T-helper 2 cell treated with Interferon-gamma antibody and Interleukin-4, amounts not matched to agents 100 ng/mL and 5 ng/mL, for 36 hours (primary cell): ENCODE results near the gene LACRT. TPM values are rescaled to one million over a fixed set of nuclear protein-coding genes. Genes with fewer than 3 reads are reported as not detected.
"Not testable (repeated sequence)": the region's sequence is repeated elsewhere in the genome, so short reads cannot be mapped to it uniquely, and the experiment has no call there.

Experiments
- intact Hi-C: fragments of 100-400 bp; cut with micrococcal nuclease; formaldehyde crosslinking; loops from one replicate; pipeline ENCODE4 v1.15.1; 2023
- total RNA-seq: library from RNA; stranded (reverse); gene quantifications from 2 replicates; pipeline ENCODE4 v1.2.3, GENCODE V29; 2022

Gene LACRT
- total RNA-seq, 1 donor from 2014 or later = not detected

- intact Hi-C loops = not testable (repeated sequence)
Measured at GRCh38 chr12:54639112-54639511, 4.4 kb upstream of the LACRT start.

DNA sequence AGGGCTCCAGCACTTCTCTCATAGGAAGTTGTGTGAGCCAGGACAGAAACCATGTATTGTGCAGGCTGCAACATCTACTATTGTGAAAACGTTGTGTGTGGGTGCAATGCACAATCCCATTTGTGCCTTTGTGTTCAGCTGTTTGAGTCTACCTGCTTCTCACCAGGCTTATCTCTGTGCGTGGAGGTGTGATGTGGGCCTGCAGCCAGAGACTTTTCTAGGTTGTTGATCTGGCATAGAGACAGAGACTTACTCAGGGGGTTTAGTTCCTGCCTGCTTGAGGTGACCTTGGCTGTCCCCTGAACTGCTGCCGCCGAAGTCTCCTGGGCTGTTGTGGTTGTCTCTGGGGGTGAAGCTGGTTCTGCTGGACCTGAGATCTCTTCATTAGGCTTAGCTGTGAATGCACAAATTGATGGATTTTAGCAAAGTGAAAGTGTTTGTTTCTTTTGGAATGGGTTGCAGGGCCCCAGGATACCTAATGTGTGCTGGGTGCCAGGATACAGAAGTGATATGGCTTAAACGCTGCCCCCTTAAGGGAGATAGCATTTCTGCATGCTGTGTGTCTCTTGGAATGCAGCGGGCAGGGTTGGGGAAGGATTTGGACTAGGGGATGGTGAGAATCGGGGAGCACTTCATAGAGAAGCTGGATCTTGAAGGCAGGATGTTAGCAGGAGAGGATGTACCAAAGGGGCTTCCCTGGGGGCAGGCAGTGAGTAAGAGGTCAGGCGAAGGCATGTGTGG, 2.5 kb downstream of the LACRT start:
- intact Hi-C loops = no loop called here

GRCh38 chr12:54631551-54631950, 3.1 kb downstream of the LACRT start:
- intact Hi-C loops = no loop called here

GRCh38 chr12:54629925-54630324, 4.8 kb downstream of the LACRT start:
- intact Hi-C loops = no loop called here

DNA sequence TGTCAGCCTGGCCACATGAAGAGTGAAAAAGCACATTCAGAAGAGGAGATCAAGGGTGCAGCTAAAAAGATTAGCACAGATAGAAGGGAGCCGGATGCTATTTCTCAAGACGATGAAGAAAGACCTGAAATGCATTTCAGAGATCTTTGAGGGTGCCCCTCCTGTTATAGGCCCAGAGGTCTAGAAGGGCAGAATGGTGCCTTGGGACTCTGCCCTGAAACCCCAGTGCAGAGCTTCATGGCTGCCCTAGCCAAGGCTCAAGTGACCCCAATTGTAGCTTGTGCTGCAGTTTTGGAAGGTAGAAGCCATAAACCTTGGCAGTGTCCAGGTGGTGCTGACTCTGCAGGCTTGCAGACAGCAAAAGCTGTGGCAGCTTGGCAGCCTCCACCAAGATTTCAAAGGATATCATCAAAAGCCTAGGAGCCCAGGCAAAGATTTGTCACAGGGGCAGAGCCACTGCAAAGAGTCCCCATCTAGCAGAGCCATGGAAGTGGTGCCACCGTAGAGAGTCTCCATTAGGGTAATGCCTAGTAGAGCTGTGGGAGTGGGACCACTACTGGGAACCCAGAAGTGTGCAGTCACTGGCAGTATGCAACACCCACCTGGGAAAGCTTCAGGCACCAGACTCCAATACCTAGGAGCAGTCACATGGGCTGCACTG, 6.4 kb downstream of the LACRT start:
- intact Hi-C loops = no loop called here

DNA sequence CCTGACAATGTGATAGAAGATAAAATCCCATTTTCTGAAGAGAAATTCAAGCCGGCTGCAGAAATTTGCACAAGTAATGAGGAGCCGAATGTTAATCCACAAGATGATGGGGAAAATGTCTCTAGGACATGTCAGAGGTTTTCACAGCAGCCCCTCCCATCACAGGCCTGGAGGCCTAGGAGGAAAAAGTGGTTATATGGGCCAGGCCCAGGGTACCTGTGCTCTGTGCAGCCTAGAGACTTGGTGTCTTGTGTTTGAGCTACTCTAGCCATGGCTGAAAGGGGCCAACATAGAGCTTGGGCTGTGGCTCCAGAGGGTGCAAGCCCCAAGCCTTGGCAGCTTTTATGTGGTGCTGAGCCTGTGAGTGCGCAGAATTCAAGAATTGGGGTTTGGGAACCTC, 7.4 kb downstream of the LACRT start:
- intact Hi-C loops = no loop called here

DNA sequence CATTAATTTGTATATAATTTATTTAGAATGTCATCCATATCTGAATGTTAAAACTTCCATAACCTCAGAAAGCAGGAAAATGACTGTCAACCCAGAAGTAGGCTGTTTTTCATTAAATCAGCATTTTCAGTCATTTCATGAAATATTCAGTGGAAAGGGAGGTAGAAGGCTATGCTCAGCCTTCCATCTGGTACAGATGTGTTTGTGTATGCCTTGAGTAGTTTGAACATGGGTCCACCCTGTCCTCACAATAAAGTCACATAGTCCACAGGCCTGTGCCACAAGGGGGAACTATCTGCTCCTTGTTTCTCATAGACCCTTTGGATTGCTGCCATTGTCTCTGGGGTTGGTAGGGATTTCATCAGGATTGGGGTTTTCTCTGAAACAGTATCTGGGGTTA, 9.1 kb downstream of the LACRT start:
- intact Hi-C loops = no loop called here

- intact Hi-C loops = no loop called here
Measured at GRCh38 chr12:54624315-54625279, 10.1 kb downstream of the LACRT start.

DNA sequence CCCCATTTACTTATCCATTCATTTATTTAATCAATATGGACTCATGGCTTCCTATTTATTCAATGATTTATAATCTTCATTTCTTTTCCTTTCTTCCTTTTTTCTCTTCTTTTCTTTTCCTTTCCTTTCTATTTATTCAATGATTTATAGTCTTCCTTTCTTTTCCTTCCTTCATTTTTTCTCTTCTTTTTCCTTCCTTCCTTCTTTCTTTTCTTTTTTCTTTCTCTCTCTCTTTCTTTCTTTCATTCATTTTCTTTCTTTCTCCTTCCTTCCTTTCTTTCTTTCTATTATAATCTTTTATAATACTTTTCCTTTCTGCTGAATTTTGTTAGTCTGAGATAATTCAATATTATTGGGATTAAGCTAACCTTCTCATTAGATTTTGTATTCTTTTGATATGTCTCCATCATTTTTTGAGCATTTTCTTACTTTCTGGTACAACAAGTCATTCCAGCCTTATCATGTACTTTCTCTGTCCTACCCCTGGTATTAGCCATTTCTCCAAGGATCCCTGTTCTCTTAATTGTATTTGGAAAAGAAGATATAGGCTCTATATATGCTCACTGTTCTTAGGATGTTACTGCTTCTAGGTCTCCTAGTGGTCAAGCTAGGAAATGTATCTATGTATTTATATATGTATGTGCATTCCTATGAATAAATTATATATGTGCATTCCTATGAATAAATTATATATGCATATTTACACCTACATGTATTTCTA, 12.1 kb downstream of the LACRT start:
- intact Hi-C loops = no loop called here

- intact Hi-C loops = no loop called here
Measured at GRCh38 chr12:54616933-54617680, 17.6 kb downstream of the LACRT start.

DNA sequence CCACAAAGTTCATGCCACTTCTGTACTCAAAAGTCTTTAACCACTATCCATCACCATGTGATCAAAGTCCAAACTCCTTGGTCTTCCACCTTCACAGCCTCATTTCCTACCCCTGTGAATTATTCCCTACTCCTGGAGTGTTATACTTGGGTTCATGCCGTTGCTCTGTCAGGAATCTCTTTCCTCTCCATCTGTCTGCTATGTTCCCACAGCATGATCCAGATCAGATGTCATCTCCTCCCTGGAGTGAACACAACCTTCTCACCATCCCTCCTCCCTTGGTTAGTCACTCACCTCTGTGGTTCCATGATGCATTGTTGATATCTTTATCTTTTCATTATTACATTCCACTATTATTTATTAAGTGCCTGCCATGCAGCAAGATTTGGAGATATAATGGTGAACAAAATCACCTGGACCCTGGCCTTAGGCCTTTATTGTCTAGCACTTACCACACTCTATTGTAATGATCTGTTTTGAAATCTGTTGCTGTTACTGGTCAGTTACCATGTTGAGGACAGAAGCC, 22.4 kb downstream of the LACRT start:
- intact Hi-C loops = no loop called here

DNA sequence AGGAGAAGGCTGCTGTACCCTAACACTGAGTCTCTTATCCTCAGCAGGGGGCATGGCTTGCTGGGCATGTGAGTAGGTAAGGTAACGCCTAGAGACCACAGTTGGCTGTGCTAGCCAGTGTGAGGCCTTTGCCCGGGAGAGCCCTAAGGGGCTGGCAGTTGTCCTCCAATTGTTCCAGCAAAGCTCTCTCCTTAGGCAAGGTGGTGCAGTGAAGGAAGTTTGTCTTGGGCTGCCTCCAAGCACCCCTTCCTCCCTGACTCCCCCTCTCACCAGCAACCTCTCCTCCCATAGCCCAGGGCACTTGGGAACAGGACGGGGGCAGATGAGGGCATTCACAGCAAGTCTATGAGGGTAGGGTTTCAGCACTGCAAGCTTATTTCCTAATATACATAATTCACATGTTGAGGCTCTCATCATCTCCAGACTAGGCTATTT, 23.0 kb downstream of the LACRT start:
- intact Hi-C loops = no loop called here

GRCh38 chr12:54608769-54609168, 25.9 kb downstream of the LACRT start:
- intact Hi-C loops = no loop called here

DNA sequence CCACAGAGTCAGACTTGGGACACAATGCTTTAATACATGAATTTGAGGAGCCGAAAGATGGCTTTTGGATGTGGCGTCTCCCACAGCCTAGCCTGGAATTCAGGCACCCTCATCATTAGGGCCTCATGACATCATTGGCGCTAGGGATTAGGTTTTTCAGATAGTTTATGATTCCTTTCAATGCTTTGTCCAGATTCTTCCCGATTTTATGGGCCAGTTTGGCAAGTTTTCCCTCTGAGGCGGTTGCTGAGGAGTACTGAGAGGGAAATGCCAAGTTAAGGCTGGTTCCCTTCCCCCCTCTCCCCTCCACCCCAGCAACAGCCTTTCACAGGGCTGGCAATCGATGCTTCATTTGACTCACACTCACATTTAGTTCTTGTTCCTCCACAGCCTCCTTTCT, 26.5 kb downstream of the LACRT start:
- intact Hi-C loops = no loop called here

- intact Hi-C loops = no loop called here
Measured at GRCh38 chr12:54606556-54606955, 28.1 kb downstream of the LACRT start.

DNA sequence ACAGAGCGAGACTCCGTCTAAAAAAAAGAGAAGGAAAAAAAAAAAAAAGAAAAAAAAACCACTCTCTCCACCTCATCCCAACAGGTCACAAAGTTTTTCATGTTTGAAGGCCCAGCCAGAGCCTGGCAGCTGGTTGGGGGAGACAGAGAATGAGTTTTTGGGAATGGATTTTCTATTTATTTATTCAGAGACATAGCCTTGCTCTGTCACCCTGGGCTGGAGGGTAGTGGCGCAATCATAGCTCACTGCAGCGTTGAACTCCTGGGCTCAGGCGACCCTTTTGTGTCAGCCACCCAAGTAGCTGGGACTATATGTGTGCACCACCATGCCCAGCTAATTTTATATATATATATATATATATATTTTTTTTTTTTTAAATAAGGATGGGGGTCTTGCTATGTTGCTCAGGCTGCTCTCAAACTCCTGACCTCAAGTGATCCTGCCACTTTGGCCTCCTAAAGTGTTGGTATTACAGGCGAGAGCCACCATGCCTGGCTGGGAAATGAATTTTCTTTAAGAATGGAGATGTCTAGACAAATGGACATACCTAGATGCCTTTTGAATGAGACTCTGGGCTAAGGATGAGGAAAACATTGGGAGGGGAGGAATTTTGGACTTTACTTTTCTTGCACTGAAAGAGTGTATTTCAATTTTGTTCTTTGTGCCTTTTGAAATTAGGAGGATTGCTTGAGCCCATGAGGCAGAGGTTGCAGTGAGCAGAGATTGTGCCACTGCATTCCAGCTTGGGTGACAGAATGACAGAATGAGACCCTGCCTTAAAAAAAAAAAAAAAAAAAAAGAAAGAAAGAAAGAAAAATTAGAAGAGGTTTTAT, 29.3 kb downstream of the LACRT start:
- intact Hi-C loops = no loop called here

DNA sequence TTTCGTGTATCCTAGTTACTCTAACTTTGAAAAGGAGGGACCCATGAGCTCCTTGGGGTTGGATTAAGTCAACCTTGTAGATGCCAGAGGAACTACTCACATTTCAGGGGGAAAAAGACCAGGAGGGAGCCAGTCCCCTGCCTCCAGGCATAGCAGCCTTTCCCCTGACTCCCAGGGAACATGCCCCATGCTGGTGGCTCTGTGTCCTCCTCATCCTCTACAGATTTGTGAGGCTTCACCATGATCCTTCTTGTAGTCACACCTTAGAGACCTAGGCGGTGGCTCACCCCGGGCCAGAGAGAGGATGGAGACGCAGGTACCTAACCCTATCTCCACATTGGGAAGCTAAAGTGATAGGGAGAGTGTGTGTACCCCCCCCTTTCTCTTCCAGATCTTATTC, 30.3 kb downstream of the LACRT start:
- intact Hi-C loops = no loop called here

DNA sequence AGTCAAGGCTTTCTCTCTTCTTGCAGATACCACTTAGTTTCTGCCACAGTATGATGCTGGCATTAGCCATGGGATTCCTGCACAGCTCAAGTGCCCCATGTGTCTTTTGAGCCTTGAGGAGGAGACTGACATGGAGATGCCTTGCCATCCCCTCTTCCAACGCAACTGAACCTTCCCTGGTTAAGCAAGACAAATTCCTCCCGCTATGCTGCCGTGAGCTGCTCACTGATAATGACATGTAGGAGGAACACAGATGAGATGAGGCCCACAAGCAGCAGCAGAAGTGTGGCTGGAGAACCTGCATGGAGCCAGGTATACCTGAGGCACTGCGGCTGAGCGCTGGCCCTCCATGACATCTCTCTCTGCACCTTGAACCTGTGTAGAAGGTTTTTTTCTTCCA, 30.8 kb downstream of the LACRT start:
- intact Hi-C loops = loop anchor here (2.0 kb wide), 1 partner anchor 25 kb away; no protein-coding TSS in a partner anchor

DNA sequence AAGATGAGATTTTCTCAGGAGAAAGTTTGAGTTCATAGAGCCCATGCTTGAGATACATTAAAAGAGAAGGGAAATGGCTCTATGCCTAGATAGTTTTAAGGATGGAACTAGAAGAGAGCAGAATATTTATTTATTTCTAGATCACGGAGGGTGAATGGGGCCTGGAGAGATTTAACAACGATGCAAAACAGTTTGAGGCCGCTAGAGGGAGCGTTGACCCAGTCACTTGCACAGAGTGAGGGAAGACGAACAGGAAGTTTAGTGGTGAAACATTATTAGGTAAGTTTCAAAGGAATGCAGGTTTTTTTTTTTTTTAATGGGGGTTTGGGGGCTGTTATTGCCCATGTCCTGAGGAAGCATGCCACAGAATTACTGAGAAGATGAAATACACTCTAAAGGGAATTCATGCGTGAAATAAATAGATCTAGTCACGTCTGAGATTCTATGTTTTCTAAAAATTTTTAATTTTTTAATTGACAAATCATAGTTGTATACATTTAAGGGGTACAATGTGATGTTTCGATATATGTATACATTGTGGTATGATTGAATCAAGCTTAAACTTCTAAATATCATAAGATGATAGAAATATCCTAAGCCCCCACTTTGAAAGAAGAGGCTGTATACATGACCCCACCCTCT, 31.4 kb downstream of the LACRT start:
- intact Hi-C loops = loop anchor here (2.0 kb wide), 1 partner anchor 24 kb away; no protein-coding TSS in a partner anchor
